K562 (cell line): Measurements from ENCODE around the gene BARX2.

Experiments
- EHMT2 ChIP-seq: fragments of 450-650 bp; IDR thresholded peaks from 2 replicates; pipeline ENCODE4 v1.6.1; 2018; ENCODE audit warnings: antibody characterized with exemption
- EZH2 ChIP-seq: IDR thresholded peaks from 2 replicates; pipeline ENCODE4 v1.6.1; 2012; ENCODE audit warnings: low read depth, mild to moderate bottlenecking, inconsistent platforms, low read length, borderline replicate concordance
- FOXA3 ChIP-seq, 2 experiments: fragments of 450-650 bp in 1 of 2; sonication (generic) in 1 of 2; formaldehyde crosslinking; IDR thresholded peaks in 1 of 2; conservative IDR thresholded peaks in 1 of 2; 2 replicates each; pipeline versions ENCODE4 v1.4.0 to v1.8.0; 2020 to 2022; ENCODE audit warnings: mild to moderate bottlenecking in 2 of 2, missing genetic modification reagents in 1 of 2
- NFE2 ChIP-seq: IDR thresholded peaks from 2 replicates; pipeline ENCODE4 v1.6.1; 2014; ENCODE audit warnings: antibody characterized with exemption, low read depth
- POLR2A ChIP-seq: fragments of 450-650 bp; conservative IDR thresholded peaks from 2 replicates; pipeline ENCODE4 v1.6.1; 2016
- SMAD1 ChIP-seq: fragments of 150-350 bp; IDR thresholded peaks from 2 replicates; pipeline ENCODE4 v1.6.1; 2014; ENCODE audit warnings: low read length, low read depth; ENCODE audit not compliant: partially characterized antibody
- SMC3 ChIP-seq: conservative IDR thresholded peaks from 2 replicates; pipeline ENCODE4 v1.6.1; 2011; ENCODE audit warnings: low read depth, low read length, improper control_type of control experiment; ENCODE audit not compliant: insufficient read depth
- ZNF830 ChIP-seq: fragments of 250-450 bp; sonication (Bioruptor Pico); IDR thresholded peaks from 2 replicates; pipeline ENCODE4 v1.5.0; 2021; ENCODE audit warnings: mild to moderate bottlenecking
- TF ChIP-seq, protein P1 (sequence below), 3 experiments: IDR thresholded peaks in 2 of 3; conservative IDR thresholded peaks in 1 of 3; 2 replicates each; pipeline ENCODE4 v1.5.1; 2011 to 2012; ENCODE audit warnings: low read length in 3 of 3, mild to moderate bottlenecking in 3 of 3, control low read depth in 2 of 3, improper control_type of control experiment in 1 of 3, inconsistent platforms in 1 of 3, low read depth in 1 of 3, mixed read lengths in 1 of 3, moderate library complexity in 1 of 3; ENCODE audit not compliant: insufficient read depth in 2 of 3
- TF ChIP-seq, protein P2 (sequence below): fragments of 450-650 bp; conservative IDR thresholded peaks from 2 replicates; pipeline ENCODE4 v1.6.1; 2016; ENCODE audit warnings: missing genetic modification characterization, low read depth, mild to moderate bottlenecking, control low read depth, missing compliant biosample characterization

- TF ChIP-seq, protein P1, sequence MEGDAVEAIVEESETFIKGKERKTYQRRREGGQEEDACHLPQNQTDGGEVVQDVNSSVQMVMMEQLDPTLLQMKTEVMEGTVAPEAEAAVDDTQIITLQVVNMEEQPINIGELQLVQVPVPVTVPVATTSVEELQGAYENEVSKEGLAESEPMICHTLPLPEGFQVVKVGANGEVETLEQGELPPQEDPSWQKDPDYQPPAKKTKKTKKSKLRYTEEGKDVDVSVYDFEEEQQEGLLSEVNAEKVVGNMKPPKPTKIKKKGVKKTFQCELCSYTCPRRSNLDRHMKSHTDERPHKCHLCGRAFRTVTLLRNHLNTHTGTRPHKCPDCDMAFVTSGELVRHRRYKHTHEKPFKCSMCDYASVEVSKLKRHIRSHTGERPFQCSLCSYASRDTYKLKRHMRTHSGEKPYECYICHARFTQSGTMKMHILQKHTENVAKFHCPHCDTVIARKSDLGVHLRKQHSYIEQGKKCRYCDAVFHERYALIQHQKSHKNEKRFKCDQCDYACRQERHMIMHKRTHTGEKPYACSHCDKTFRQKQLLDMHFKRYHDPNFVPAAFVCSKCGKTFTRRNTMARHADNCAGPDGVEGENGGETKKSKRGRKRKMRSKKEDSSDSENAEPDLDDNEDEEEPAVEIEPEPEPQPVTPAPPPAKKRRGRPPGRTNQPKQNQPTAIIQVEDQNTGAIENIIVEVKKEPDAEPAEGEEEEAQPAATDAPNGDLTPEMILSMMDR (IDR thresholded peaks at IDR 0.05 in 2 of 3, conservative IDR thresholded peaks at IDR 0.05 in 1 of 3; ENCODE audit: insufficient read depth in 2 of 3, low read depth in 1 of 3, low read length in 3 of 3), result no peak
- TF ChIP-seq ZNF830 (CRISPR knock-in tag), result no peak
- no peak for TF ChIP-seq SMAD1
- TF ChIP-seq SMC3, result no peak
- no peak for TF ChIP-seq FOXA3 (CRISPR knock-in tag; conservative IDR thresholded peaks at IDR 0.05 in 1 of 2, IDR thresholded peaks at IDR 0.05 in 1 of 2)
- TF ChIP-seq, protein P2, sequence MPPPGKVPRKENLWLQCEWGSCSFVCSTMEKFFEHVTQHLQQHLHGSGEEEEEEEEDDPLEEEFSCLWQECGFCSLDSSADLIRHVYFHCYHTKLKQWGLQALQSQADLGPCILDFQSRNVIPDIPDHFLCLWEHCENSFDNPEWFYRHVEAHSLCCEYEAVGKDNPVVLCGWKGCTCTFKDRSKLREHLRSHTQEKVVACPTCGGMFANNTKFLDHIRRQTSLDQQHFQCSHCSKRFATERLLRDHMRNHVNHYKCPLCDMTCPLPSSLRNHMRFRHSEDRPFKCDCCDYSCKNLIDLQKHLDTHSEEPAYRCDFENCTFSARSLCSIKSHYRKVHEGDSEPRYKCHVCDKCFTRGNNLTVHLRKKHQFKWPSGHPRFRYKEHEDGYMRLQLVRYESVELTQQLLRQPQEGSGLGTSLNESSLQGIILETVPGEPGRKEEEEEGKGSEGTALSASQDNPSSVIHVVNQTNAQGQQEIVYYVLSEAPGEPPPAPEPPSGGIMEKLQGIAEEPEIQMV (tag), result no peak
- TF ChIP-seq EHMT2, result no peak
- TF ChIP-seq NFE2, result no peak
- TF ChIP-seq POLR2A, result no peak
- no peak for TF ChIP-seq EZH2
These were observed 49.6 kb downstream of the BARX2 start for GRCh38 chr11:129425214-129425613.
